NCI-H82 treated with DMSO at 0.1 percent for 48 hours (cell line): ENCODE measurements around the gene ATG3.
"Not testable (repeated sequence)": the region's sequence is repeated elsewhere in the genome, so short reads cannot be mapped to it uniquely, and the experiment has no call there.

Experiments
- DNase-seq: peaks from one replicate; lab custom pipeline; 2025; ENCODE audit not compliant: unreplicated experiment; lab: John Stamatoyannopoulos, UW

ATG3 gene

GRCh38 chr3:112561484-112561733 lies 353 bp downstream of the ATG3 start:
- peak; percentile 45 for DNase-seq

- peak; percentile 32 for DNase-seq
These were observed 860 bp downstream of the ATG3 start for GRCh38 chr3:112560721-112561483.

DNA sequence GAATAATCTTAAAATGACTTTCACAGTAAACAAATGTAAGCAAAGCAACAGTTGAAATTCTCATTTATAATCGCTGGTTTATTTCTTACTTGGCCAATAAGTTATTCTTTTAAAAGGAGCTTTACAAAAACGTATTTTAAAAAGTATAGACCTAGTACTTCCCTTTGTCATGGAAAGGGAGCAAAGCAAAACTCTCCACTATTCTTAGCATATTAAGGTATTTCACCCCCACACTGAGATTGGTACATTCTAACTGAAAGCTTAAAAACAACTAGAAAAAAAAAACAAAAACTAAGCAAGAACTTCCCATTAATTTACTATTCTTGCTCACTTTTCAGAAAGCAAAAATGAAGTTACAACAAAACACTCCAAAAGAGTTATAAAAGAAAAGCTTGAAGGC lies 1.5 kb downstream of the ATG3 start:
- no peak for DNase-seq

DNA sequence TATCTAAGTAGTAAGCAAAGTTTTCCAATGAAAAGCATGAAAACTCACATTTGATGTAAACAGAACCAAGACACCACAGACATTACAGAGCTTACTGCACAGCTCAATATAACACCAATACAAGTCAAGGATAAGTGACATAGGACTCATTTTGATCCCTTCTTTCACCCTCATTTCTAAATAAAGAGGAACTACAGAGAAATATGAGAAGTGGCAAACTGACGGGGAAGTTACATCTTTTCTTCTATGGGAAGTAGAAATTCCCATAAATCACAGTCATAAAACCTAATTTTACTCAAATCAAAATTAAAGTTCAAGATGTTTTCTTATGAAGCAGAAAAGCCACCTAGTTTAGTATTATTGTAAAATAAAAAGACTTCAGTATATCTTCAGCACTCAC lies 3.8 kb downstream of the ATG3 start:
- no peak for DNase-seq

DNA sequence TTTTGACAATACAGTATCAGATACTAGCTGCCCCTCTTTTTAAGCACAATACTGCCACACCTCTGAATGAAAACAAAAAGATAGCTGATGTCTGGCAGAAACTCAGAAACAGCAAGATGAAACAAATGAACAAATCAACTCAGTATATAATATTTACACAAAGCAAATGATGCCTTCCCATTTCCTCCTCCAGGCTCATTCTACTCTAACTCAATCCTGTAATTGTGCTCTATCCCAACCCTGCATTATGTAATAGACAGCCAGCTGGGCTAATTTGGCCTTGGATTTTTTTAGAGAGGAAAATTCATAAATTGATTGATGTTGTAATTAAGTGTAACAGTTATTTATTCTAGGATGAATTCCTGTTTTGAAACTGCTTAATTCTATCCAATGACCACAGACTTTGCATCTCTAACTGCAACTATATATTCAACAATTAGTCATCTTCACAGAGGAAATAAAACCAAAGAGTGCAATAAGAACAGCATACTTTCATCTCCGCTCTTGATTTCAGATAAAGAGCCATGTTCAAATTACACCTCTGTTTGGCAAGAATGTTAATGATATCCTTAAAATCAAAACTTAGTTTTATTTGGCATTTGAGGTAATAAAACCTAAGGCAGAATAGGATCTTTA lies 6.1 kb downstream of the ATG3 start:
- no peak for DNase-seq

DNA sequence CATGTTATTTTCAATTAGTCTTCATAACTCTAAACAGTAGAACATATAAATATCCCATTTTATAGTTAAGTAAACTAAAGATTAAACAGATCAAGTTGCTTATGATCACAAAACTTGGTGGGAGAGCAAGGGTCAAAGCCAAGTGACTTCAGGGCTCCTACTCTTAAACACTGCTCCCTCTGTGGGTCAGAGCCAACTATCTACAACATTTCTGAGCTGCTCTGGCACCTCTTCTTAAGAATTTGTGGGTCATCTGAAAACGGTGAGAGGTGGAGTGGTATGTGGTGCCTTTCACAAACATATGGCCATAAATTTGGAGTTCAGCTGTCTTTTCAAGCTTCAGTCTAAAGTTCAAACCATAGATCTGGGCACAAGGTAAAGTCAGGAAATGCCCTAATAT lies 10.9 kb downstream of the ATG3 start:
- DNase-seq = no peak

DNA sequence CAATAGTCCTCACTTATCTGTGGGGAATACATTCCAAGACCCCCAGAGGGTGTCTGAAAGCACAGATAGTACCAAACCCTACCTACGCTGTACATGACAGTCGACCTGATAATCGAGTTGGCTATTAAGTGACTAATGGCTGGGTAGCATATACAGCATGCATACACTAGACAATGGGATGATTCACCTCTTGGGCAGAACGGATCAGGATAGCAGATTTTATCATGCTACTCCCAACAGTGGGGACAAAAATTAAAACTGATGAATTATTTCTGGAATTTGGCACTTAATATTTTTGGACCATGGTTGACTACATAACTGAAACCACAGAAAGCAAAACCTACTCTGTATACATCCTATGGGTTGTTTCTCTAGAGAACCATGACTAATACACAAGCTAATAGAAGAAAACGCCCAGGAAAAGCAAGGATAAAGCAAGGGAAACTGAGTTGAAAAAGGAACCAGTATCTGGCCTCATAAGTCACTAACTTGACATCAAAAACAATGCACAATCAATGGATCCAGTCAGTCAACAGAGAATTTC lies 15.5 kb downstream of the ATG3 start:
- no peak for DNase-seq

- DNase-seq = no peak
These were observed 21.7 kb downstream of the ATG3 start for GRCh38 chr3:112539825-112540650.

- DNase-seq = no peak
These were observed 30.4 kb downstream of the ATG3 start for GRCh38 chr3:112531358-112531781.

GRCh38 chr3:112530573-112530972 lies 31.2 kb downstream of the ATG3 start:
- DNase-seq = no peak

GRCh38 chr3:112524127-112524526 lies 37.6 kb downstream of the ATG3 start:
- not testable (repeated sequence) for DNase-seq

- peak; percentile 67 for DNase-seq
These were observed 42.2 kb downstream of the ATG3 start for GRCh38 chr3:112519424-112520001.

- not testable (repeated sequence) for DNase-seq
These were observed 42.8 kb downstream of the ATG3 start for GRCh38 chr3:112518970-112519369.

DNA sequence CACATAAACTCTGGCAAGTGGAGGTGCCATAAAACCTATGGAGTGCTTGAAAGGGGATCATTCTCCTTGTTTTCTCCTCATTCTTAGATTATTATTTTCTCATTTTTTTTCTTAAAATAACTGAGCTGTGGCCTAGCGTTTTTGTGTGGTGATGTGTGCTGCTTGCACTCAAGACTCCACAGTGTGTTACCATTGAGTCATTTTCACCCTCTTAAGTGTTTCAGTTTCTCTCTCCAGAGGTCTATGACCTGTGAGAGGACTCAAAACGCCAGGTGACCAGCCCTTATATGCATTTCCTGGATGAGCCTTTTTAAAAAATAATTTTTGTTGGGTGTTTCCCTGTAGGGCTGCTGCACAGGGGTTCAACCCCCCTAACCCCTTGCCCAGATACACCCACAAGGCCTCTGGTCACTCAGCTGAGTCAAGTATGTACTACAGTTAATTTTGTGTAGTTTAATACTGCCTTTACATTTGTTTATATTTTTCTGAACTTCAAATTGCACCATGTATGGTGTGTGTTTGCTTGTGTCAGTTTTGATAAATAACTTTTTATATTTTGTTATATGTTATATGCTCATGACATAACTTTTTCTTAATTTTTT lies 47.1 kb downstream of the ATG3 start:
- no peak for DNase-seq

DNA sequence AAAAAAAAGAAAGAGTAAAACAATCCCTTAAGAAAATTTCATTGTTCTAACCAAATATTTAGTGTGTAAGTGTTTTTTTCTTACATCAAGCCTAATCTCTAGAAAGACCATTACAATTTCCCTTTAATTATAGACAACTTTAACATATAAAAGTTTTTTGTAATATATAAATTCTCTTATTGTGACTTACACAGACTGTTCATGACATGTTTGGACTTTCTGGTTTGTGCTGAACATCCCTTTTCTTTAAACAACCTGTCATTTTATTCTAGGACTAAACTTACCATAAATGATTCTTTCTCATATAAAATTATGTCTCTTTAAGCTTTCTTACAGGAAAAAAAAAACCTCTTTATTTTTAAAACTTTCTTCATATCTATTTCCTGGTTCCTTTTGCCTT lies 49.4 kb downstream of the ATG3 start:
- no peak for DNase-seq

DNA sequence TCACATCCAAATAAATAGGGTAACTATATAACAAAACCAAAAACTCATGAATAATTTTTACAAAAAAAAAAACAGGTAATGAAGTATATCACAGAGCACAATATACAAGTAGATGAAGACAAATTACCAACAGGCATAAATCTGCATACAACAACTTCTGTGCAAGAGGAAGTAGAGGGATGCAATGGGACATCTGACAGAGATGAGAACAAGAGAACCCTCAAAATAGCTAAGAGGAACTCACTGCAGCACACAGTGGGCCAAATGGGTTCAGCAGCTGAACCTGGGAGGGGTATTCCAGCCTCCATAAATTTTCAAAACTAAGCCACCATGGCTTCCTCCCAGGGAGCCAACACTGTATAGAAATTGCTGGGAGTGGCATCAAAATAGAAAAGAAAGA lies 52.9 kb downstream of the ATG3 start:
- DNase-seq = no peak

DNA sequence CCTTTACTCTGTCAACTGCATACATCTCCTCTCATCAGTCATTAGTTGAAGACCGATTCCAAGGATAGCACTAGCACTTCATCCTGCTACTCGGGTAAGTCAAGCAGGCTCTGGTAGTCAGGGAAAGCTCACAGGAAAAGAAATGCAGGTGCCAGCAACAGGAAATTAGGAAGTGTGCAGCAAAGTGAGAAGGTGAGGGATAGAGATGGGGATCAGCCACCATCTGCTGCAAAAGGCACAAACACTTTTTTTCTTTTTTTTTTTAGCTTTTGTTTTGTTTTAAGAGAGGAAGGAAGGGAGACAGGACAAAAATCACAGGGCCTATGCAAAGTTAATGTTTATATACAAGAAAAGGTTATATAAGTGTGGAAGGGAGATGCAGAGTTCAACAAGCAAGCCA lies 53.5 kb downstream of the ATG3 start:
- no peak for DNase-seq

GRCh38 chr3:112505907-112506306 lies 55.9 kb downstream of the ATG3 start:
- no peak for DNase-seq

- DNase-seq = no peak
These were observed 57.6 kb downstream of the ATG3 start for GRCh38 chr3:112504123-112504522.

GRCh38 chr3:112503304-112503972 lies 58.3 kb downstream of the ATG3 start:
- DNase-seq = no peak

DNA sequence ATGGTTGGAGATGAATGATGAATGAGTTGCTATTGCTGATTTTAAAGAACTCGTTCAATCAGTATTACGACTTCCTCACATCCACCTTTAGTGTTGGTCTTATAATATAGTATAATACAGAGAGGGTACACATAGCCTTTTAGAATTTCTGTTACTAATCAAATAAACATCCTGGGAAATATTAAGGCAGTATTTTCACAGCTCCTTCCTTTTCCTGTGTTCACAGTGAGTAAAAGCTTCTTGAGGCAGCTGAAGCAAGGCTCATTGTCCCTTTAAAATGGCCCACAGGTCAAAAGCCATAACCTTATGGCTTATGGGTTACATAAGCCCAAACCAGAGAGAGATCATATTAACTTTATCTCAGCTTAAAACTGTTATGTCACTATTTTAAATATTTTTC lies 61.1 kb downstream of the ATG3 start:
- no peak for DNase-seq
